WTC11 (cell line): ENCODE results near the gene GLUL. TPM values are rescaled to one million over a fixed set of nuclear protein-coding genes. Genes with fewer than 3 reads are reported as not detected.

Experiments
- ATAC-seq: fragments of 200-7000 bp; cut with Tn5 transposase; 2 replicates; pipeline ENCODE4 v1.10.0; 2021; ENCODE audit warnings: mild to moderate bottlenecking, moderate library complexity
- CTCF ChIA-PET: fragments of 300-600 bp; sonication (Branson Sonifier 250); formaldehyde crosslinking; loops from one replicate; lab custom pipeline; 2021; ENCODE audit warnings: antibody characterized with exemption; lab: Charles Lee
- POLR2A ChIA-PET: fragments of 350-600 bp; sonication (Branson Sonifier 250); formaldehyde crosslinking; loops from one replicate; lab custom pipeline; 2021; ENCODE audit warnings: antibody characterized with exemption; lab: Charles Lee
- DNase-seq: peaks from one replicate; pipeline ENCODE4 v3.0.0; 2021; ENCODE audit warnings: low spot score
- H3K27ac Mint-ChIP-seq: 2 replicates; pipeline ENCODE4 v1.8.0; 2021; ENCODE audit warnings: mixed read lengths
- H3K27me3 Mint-ChIP-seq: 2 replicates; pipeline ENCODE4 v1.8.0; 2021; ENCODE audit warnings: low read depth, mild to moderate bottlenecking, moderate library complexity, mixed read lengths
- H3K36me3 Mint-ChIP-seq: 2 replicates; pipeline ENCODE4 v1.8.0; 2021; ENCODE audit warnings: mixed read lengths
- H3K4me1 Mint-ChIP-seq: 2 replicates; pipeline ENCODE4 v1.8.0; 2022; ENCODE audit warnings: mixed read lengths
- H3K4me3 Mint-ChIP-seq: 2 replicates; pipeline ENCODE4 v1.8.0; 2021; ENCODE audit warnings: mild to moderate bottlenecking, moderate library complexity, mixed read lengths
- H3K9me3 Mint-ChIP-seq: 2 replicates; pipeline ENCODE4 v1.8.0; 2021; ENCODE audit warnings: mixed read lengths
- ELF4 ChIP-seq: sonication (generic); formaldehyde crosslinking; IDR thresholded peaks from 2 replicates; pipeline ENCODE4 v1.8.1; 2022; ENCODE audit warnings: low read depth, mild to moderate bottlenecking, moderate library complexity, missing genetic modification reagents
- EMX1 ChIP-seq: fragments of 250-450 bp; sonication (Bioruptor Pico); IDR thresholded peaks from 2 replicates; pipeline ENCODE4 v1.8.0; 2021; ENCODE audit warnings: mild to moderate bottlenecking
- ESRRA ChIP-seq: sonication (generic); formaldehyde crosslinking; IDR thresholded peaks from 2 replicates; pipeline ENCODE4 v1.8.1; 2022; ENCODE audit warnings: mild to moderate bottlenecking, missing genetic modification reagents, borderline replicate concordance
- KAT7 ChIP-seq: sonication (generic); formaldehyde crosslinking; IDR thresholded peaks from 2 replicates; pipeline ENCODE4 v1.8.1; 2023; ENCODE audit warnings: missing genetic modification reagents, mild to moderate bottlenecking, borderline replicate concordance
- NFYB ChIP-seq: sonication (generic); formaldehyde crosslinking; conservative IDR thresholded peaks from 2 replicates; pipeline ENCODE4 v1.8.0; 2022; ENCODE audit warnings: low read depth, missing genetic modification reagents
- NR2C2 ChIP-seq: sonication (generic); formaldehyde crosslinking; IDR thresholded peaks from 2 replicates; pipeline ENCODE4 v1.8.0; 2022; ENCODE audit warnings: mild to moderate bottlenecking, missing genetic modification reagents
- NR3C1 ChIP-seq: sonication (generic); formaldehyde crosslinking; conservative IDR thresholded peaks from 2 replicates; pipeline ENCODE4 v1.8.1; 2023; ENCODE audit warnings: low read depth, mild to moderate bottlenecking, missing genetic modification reagents
- SOX15 ChIP-seq: fragments of 250-450 bp; sonication (Bioruptor Pico); IDR thresholded peaks from 2 replicates; pipeline ENCODE4 v1.9.0; 2021; ENCODE audit warnings: mild to moderate bottlenecking
- SP1 ChIP-seq: sonication (generic); formaldehyde crosslinking; conservative IDR thresholded peaks from 2 replicates; pipeline ENCODE4 v1.8.1; 2022; ENCODE audit warnings: missing genetic modification reagents
- ZBTB21 ChIP-seq: sonication (generic); formaldehyde crosslinking; IDR thresholded peaks from 2 replicates; pipeline ENCODE4 v1.8.1; 2023; ENCODE audit warnings: mild to moderate bottlenecking, missing genetic modification reagents, borderline replicate concordance
- ZNF219 ChIP-seq: sonication (generic); formaldehyde crosslinking; IDR thresholded peaks from 2 replicates; pipeline ENCODE4 v1.8.0; 2023; ENCODE audit warnings: missing genetic modification reagents, mild to moderate bottlenecking, borderline replicate concordance
- ZNF232 ChIP-seq: sonication (generic); formaldehyde crosslinking; IDR thresholded peaks from 2 replicates; pipeline ENCODE4 v1.8.0; 2022; ENCODE audit warnings: mild to moderate bottlenecking, missing genetic modification reagents
- ZNF396 ChIP-seq: fragments of 250-450 bp; sonication (Bioruptor Pico); IDR thresholded peaks from 2 replicates; pipeline ENCODE4 v1.8.0; 2021; ENCODE audit warnings: mild to moderate bottlenecking, moderate library complexity, borderline replicate concordance
- ZNF416 ChIP-seq: fragments of 250-450 bp; sonication (Bioruptor Pico); IDR thresholded peaks from 2 replicates; pipeline ENCODE4 v1.9.0; 2021; ENCODE audit warnings: mild to moderate bottlenecking, inconsistent platforms
- total RNA-seq: library from RNA; stranded (reverse); gene quantifications from 3 replicates; pipeline ENCODE4 v1.2.3, GENCODE V29; 2021
- TF ChIP-seq, protein P1 (sequence below): sonication (generic); formaldehyde crosslinking; IDR thresholded peaks from 2 replicates; pipeline ENCODE4 v1.8.1; 2023; ENCODE audit warnings: mild to moderate bottlenecking, missing genetic modification reagents
- TF ChIP-seq, protein P2 (sequence below): sonication (generic); formaldehyde crosslinking; IDR thresholded peaks from 2 replicates; pipeline ENCODE4 v1.8.0; 2022; ENCODE audit warnings: mild to moderate bottlenecking, missing genetic modification reagents
- TF ChIP-seq, protein P3 (sequence below): fragments of 250-450 bp; sonication (Bioruptor Pico); IDR thresholded peaks from 2 replicates; pipeline ENCODE4 v1.9.0; 2021; ENCODE audit warnings: mild to moderate bottlenecking
- TF ChIP-seq, protein P4 (sequence below): fragments of 250-450 bp; sonication (Bioruptor Pico); IDR thresholded peaks from 2 replicates; pipeline ENCODE4 v1.9.0; 2021; ENCODE audit warnings: mild to moderate bottlenecking
- TF ChIP-seq, protein P5 (sequence below): sonication (generic); formaldehyde crosslinking; IDR thresholded peaks from 2 replicates; pipeline ENCODE4 v1.8.1; 2023; ENCODE audit warnings: mild to moderate bottlenecking, moderate library complexity, missing genetic modification reagents

GLUL gene
- total RNA-seq, 1 experiment from 2014 or later, result 240 TPM

DNA sequence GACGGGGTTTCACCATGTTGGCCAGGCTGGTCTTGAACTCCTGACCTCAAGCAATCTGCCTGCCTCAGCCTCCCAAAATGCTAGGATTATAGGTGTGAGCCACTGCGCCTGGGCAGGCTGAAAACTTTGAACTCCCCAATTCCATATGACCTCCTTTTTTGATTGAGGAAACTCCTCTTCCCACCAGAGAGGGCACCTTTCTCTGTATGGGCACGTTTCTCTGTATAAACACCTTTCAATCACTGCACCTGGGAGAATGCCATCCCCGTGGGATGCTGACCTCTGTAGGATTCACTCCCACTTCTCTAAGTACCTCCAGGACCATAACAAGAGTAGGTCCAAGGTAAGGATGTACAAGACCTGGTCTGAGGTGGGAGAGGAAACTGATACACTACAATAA lies 18.5 kb upstream of the GLUL start:
- Mint-ChIP-seq H3K4me3 (no peak overlapping the region), H3K4me1 (peaks cover 6% of the 10 kb centered on the region; the same call in 1 of the 2 replicates), H3K27me3 (no peaks in the 10 kb centered on the region), H3K9me3 (peaks cover 16% of the 10 kb centered on the region), H3K27ac (no peak overlapping the region), H3K36me3 (peaks cover 6% of the 10 kb centered on the region)
- CTCF ChIA-PET, result interaction anchor here (1.2 to 1.4 kb wide), 2 partner anchors 11 to 329 kb away, joined by 4 read pairs; no protein-coding TSS in a partner anchor
- ATAC-seq (peak; percentile 67), DNase-seq (no peak)
- TF ChIP-seq SP1 (CRISPR knock-in tag) (no peak), ZNF396 (CRISPR knock-in tag) (no peak), NFYB (CRISPR knock-in tag) (no peak), ESRRA (CRISPR knock-in tag) (no peak), ELF4 (CRISPR knock-in tag) (no peak), NR2C2 (no peak), ZNF232 (CRISPR knock-in tag) (no peak), NR3C1 (CRISPR knock-in tag) (no peak), KAT7 (CRISPR knock-in tag) (no peak), EMX1 (CRISPR knock-in tag) (no peak), SOX15 (no peak), ZNF416 (CRISPR knock-in tag) (no peak), ZBTB21 (CRISPR knock-in tag) (no peak), ZNF219 (CRISPR knock-in tag) (no peak)
- TF ChIP-seq, protein P1, sequence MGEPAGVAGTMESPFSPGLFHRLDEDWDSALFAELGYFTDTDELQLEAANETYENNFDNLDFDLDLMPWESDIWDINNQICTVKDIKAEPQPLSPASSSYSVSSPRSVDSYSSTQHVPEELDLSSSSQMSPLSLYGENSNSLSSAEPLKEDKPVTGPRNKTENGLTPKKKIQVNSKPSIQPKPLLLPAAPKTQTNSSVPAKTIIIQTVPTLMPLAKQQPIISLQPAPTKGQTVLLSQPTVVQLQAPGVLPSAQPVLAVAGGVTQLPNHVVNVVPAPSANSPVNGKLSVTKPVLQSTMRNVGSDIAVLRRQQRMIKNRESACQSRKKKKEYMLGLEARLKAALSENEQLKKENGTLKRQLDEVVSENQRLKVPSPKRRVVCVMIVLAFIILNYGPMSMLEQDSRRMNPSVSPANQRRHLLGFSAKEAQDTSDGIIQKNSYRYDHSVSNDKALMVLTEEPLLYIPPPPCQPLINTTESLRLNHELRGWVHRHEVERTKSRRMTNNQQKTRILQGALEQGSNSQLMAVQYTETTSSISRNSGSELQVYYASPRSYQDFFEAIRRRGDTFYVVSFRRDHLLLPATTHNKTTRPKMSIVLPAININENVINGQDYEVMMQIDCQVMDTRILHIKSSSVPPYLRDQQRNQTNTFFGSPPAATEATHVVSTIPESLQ, result no peak
- TF ChIP-seq, protein P2, sequence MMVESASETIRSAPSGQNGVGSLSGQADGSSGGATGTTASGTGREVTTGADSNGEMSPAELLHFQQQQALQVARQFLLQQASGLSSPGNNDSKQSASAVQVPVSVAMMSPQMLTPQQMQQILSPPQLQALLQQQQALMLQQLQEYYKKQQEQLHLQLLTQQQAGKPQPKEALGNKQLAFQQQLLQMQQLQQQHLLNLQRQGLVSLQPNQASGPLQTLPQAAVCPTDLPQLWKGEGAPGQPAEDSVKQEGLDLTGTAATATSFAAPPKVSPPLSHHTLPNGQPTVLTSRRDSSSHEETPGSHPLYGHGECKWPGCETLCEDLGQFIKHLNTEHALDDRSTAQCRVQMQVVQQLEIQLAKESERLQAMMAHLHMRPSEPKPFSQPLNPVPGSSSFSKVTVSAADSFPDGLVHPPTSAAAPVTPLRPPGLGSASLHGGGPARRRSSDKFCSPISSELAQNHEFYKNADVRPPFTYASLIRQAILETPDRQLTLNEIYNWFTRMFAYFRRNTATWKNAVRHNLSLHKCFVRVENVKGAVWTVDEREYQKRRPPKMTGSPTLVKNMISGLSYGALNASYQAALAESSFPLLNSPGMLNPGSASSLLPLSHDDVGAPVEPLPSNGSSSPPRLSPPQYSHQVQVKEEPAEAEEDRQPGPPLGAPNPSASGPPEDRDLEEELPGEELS (CRISPR knock-in tag), result no peak
- TF ChIP-seq, protein P3, sequence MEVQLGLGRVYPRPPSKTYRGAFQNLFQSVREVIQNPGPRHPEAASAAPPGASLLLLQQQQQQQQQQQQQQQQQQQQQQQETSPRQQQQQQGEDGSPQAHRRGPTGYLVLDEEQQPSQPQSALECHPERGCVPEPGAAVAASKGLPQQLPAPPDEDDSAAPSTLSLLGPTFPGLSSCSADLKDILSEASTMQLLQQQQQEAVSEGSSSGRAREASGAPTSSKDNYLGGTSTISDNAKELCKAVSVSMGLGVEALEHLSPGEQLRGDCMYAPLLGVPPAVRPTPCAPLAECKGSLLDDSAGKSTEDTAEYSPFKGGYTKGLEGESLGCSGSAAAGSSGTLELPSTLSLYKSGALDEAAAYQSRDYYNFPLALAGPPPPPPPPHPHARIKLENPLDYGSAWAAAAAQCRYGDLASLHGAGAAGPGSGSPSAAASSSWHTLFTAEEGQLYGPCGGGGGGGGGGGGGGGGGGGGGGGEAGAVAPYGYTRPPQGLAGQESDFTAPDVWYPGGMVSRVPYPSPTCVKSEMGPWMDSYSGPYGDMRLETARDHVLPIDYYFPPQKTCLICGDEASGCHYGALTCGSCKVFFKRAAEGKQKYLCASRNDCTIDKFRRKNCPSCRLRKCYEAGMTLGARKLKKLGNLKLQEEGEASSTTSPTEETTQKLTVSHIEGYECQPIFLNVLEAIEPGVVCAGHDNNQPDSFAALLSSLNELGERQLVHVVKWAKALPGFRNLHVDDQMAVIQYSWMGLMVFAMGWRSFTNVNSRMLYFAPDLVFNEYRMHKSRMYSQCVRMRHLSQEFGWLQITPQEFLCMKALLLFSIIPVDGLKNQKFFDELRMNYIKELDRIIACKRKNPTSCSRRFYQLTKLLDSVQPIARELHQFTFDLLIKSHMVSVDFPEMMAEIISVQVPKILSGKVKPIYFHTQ (CRISPR knock-in tag), result no peak
- TF ChIP-seq, protein P4, sequence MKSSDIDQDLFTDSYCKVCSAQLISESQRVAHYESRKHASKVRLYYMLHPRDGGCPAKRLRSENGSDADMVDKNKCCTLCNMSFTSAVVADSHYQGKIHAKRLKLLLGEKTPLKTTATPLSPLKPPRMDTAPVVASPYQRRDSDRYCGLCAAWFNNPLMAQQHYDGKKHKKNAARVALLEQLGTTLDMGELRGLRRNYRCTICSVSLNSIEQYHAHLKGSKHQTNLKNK (CRISPR knock-in tag), result no peak
- TF ChIP-seq, protein P5, sequence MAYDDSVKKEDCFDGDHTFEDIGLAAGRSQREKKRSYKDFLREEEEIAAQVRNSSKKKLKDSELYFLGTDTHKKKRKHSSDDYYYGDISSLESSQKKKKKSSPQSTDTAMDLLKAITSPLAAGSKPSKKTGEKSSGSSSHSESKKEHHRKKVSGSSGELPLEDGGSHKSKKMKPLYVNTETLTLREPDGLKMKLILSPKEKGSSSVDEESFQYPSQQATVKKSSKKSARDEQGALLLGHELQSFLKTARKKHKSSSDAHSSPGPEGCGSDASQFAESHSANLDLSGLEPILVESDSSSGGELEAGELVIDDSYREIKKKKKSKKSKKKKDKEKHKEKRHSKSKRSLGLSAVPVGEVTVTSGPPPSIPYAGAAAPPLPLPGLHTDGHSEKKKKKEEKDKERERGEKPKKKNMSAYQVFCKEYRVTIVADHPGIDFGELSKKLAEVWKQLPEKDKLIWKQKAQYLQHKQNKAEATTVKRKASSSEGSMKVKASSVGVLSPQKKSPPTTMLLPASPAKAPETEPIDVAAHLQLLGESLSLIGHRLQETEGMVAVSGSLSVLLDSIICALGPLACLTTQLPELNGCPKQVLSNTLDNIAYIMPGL (CRISPR knock-in tag), result no peak
- POLR2A ChIA-PET, result no interaction called here
